ENCODE data around the gene RAB4A. TPM values are rescaled to one million over a fixed set of nuclear protein-coding genes. Genes with fewer than 3 reads are reported as not detected.

RAB4A gene
- total RNA-seq, 4 donors from 2014 or later: 65.5 to 84.7 (median 74.0) TPM

DNA sequence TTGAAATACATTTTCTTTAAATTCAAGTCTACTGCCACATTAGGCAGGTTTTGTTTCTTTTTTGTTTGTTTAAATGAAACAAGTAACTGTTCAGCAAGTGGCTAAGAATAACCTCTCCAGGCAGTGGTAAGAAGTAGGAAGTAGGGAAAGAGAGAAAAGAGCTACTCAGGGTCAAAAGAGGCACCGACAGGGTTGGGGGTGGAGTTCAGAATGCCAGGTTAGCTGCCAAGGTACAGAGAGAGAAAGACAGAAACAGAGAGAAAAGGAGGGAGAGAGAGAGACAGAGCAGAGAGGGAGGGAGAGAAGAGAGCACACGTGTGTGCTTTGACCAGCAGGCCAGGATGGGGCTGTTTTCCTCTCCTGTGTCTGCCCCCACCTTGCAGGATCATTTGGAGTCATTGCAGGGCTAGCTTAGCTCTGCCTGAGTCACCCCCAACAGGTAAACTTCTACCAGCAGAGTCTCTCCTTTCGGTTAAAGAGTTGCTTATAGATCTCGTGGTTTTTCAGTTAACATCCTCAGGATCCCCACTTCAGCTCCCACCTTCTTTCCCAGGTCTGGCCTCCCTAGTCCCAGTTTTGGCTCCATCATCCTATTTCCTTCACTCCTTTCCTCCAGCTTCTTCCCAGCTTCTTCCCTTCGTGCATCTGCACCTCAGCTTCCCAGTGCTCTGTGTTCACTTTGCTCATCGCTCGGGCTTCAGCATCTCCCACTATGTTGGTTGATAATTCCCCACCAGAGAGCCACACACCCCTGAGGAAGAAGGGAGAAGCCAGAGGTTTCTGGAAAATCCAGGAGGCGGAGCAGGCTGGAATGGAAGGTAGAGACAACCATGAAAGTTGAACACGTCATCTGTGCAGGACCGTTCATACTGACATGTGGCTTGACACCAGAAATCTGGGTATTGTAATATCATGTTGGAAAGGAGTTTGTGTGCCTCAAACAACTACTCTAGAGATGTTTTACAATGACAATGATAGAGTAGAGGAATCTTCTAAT is 21.8 kb upstream of the RAB4A start:
- WGBS, 2 donors: 56 to 71% methylated on average over 10 of the region's 10 CpGs
- intact Hi-C loops (cut with DNase I; ENCODE audit: low total_unique reads): no loop called here
- TF ChIP-seq, protein P1, sequence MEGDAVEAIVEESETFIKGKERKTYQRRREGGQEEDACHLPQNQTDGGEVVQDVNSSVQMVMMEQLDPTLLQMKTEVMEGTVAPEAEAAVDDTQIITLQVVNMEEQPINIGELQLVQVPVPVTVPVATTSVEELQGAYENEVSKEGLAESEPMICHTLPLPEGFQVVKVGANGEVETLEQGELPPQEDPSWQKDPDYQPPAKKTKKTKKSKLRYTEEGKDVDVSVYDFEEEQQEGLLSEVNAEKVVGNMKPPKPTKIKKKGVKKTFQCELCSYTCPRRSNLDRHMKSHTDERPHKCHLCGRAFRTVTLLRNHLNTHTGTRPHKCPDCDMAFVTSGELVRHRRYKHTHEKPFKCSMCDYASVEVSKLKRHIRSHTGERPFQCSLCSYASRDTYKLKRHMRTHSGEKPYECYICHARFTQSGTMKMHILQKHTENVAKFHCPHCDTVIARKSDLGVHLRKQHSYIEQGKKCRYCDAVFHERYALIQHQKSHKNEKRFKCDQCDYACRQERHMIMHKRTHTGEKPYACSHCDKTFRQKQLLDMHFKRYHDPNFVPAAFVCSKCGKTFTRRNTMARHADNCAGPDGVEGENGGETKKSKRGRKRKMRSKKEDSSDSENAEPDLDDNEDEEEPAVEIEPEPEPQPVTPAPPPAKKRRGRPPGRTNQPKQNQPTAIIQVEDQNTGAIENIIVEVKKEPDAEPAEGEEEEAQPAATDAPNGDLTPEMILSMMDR (IDR thresholded peaks at IDR 0.05): no peak
- TF ChIP-seq POLR2A (IDR thresholded peaks at IDR 0.05): no peak

GRCh38 chr1:229249854-229250644 is 20.9 kb upstream of the RAB4A start:
- no peak for DNase-seq (ENCODE audit: low spot score in 2 of 2)
- H3K4me3 ChIP-seq (ENCODE audit: low read depth, poor library complexity, severe bottlenecking): no peak overlapping the region
- WGBS, 2 donors: 78 to 83% methylated on average over 6 of the region's 6 CpGs
- TF ChIP-seq, protein P1 (IDR thresholded peaks at IDR 0.05): no peak
- no peak for TF ChIP-seq POLR2A (IDR thresholded peaks at IDR 0.05)
- intact Hi-C loops (cut with DNase I; ENCODE audit: low total_unique reads): loop anchor here (10.0 kb wide), 2 partner anchors 235 to 265 kb away; no protein-coding TSS in a partner anchor

More for the DNA sequence above, 21.8 kb upstream of the RAB4A start:
- H3K4me3 ChIP-seq (ENCODE audit: low read depth, poor library complexity, severe bottlenecking): no peak overlapping the region
- DNase-seq (ENCODE audit: low spot score in 2 of 2): no peak

DNA sequence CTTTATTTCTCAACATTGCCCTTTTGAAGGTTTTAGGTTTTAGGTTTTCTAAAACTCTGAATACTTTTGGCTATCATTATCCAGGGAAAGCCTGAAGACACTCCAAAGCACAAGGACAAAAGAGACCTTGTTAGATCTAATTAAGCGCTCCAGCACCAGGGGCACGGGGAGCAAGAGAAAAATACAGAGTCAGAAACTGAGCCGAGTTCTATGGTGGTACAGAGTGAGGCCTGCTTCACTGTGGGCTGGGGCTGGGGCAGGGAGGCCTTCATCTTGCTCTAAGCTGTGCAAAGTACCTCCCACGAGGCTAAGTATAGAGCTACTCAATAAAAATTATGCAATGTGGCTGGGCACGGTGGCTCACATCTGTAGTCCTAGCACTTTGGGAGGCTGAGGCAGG is 19.7 kb upstream of the RAB4A start:
- H3K4me3 ChIP-seq (ENCODE audit: low read depth, poor library complexity, severe bottlenecking): no peak overlapping the region
- no peak for DNase-seq (ENCODE audit: low spot score in 2 of 2)
- 80 to 81% methylated on average over 5 of the region's 5 CpGs for WGBS, 2 donors
- intact Hi-C loops (cut with DNase I; ENCODE audit: low total_unique reads): loop anchor here (10.0 kb wide), 2 partner anchors 234 to 264 kb away; no protein-coding TSS in a partner anchor
- TF ChIP-seq, protein P1 (IDR thresholded peaks at IDR 0.05): no peak
- TF ChIP-seq POLR2A (IDR thresholded peaks at IDR 0.05): no peak

GRCh38 chr1:229252228-229252984 is 18.5 kb upstream of the RAB4A start:
- TF ChIP-seq POLR2A (IDR thresholded peaks at IDR 0.05): no peak
- TF ChIP-seq, protein P1 (IDR thresholded peaks at IDR 0.05): no peak
- no peak for DNase-seq (ENCODE audit: low spot score in 2 of 2)
- 81 to 87% methylated on average over 10 to 12 of the region's 12 CpGs for WGBS, 2 donors
- intact Hi-C loops (cut with DNase I; ENCODE audit: low total_unique reads): loop anchor here (10.0 kb wide), 2 partner anchors 232 to 262 kb away; no protein-coding TSS in a partner anchor
- H3K4me3 ChIP-seq (ENCODE audit: low read depth, poor library complexity, severe bottlenecking): no peak overlapping the region
